HG03565 (cell line): Measurements from ENCODE around the gene FNDC3A.
"Not testable (repeated sequence)": the region's sequence is repeated elsewhere in the genome, so short reads cannot be mapped to it uniquely, and the experiment has no call there.

Experiments
- ATAC-seq: cut with Tn5 transposase; IDR thresholded peaks from one replicate; pipeline ENCODE4 v1.9.1; 2021; ENCODE audit warnings: mild to moderate bottlenecking, moderate library complexity; ENCODE audit not compliant: unreplicated experiment

Gene FNDC3A

GRCh38 chr13:49040872-49041271 lies 65.2 kb downstream of the FNDC3A start:
- ATAC-seq: no peak

DNA sequence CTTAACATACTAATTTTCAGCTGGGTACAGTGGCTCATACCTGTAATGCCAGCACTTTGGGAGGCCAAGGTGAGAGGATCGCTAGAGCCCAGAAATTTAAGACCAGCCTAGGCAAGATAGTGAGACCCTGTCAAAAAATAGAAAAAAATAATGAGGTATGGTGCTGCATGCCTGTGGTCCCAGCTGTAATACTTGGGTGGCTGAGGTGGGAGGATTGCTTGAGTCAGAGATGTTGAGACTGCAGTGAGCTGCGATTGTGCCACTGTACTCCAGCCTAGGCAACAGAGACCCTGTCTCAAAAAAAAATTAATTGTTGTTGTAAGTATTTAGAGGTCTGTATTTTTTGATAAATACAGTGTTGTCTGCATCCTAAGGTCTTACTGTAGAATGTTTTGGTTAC lies 66.8 kb downstream of the FNDC3A start:
- ATAC-seq: no peak

DNA sequence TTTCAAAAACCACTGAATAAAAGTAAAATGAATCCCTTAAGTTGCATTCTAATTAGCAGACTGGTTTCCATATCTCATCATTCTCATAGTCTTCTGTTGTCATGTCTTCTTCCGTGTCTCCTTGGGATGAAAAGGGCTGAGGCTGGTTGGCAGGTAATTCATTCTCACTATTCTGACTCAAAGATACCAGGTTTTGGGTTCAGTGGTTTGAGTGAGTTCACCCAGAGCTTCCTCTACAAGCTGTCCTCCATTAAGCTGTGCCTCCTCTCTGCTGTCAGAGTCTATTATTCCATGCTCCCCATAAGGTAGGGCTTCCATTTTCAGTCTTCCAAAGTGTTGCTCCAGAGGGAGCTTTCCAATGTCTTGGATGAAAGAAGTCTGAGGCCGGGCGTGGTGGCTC lies 68.3 kb downstream of the FNDC3A start:
- no peak for ATAC-seq

DNA sequence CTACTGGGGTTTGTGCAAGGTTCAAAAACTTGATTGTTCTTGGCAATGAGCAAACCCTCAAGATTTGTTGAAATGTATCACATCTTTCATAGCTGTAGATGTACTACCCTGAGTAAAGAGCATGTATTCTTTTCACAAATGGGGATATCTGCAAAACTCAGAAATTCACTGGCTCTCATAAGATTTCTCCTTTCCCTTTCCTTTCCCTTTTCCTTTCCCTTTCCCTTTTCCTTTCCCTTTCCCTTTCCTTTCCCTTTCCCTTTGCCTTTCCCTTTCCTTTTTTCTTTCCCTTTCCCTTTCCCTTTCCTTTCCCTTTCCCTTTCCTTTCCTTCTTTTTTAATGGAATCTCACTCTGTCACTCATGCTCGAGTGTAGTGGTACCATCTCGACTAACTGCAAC lies 69.1 kb downstream of the FNDC3A start:
- ATAC-seq: no peak

- no peak for ATAC-seq
Measured at GRCh38 chr13:49046002-49046401, 70.3 kb downstream of the FNDC3A start.

- ATAC-seq: no peak
Measured at GRCh38 chr13:49046519-49046918, 70.8 kb downstream of the FNDC3A start.

DNA sequence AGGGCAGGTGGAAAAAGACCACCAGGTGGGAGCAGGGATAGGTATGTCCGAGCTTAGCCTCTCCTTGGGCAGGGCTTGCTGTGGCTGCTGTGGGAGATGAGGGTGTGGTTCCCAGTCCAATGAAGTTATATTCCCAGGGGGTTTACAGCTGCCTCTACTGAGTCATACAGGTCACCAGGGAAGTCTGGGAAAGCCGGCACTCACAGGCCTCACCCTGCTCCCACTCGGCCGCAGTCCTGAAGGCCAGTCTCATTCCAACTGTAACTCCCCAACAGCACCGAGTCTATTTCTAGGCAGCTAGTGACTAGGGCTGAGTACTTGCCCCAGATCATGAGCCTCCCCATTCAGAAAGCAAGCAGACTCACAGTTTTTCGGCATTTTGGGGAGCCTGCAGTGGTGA lies 77.1 kb downstream of the FNDC3A start:
- ATAC-seq: no peak

DNA sequence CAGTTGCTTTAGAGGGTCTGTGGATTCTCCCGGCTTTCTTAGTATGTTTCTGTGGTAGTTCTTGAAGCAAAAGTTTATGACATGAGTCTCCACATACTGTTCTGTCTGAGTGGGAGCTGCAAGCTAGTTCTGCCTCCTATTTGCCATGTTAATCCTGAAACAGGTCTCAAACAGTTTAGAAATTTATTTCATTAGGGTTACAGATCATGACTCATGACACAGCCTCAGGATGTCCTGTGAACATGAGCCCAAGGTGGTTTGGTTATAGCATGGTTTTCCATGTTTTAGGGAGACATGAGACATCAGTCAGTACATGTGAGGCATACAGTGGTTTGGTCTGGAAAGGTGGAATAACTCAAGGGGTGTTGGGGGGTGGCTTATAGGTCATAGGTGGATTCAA lies 77.5 kb downstream of the FNDC3A start:
- ATAC-seq: no peak

DNA sequence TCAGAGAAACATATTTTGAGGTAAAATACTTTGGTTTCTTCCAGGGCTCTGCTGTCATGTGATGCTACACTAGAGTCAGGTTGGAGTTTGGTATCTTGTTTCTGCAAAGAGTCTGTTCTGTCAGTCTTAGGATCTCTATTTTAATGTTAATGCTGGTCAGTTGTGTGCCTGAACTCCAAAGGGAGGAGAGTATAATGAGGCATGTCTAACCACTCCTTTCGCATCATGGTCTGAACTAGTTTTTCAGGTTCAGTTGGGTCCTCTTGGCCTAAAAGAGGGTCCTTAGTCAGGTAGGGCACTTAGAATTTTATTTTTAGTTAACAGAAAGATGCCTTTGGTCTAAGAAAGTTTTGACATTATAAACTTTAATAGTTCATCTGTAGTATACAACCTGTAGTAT lies 78.2 kb downstream of the FNDC3A start:
- no peak for ATAC-seq

GRCh38 chr13:49055021-49055420 lies 79.3 kb downstream of the FNDC3A start:
- no peak for ATAC-seq

DNA sequence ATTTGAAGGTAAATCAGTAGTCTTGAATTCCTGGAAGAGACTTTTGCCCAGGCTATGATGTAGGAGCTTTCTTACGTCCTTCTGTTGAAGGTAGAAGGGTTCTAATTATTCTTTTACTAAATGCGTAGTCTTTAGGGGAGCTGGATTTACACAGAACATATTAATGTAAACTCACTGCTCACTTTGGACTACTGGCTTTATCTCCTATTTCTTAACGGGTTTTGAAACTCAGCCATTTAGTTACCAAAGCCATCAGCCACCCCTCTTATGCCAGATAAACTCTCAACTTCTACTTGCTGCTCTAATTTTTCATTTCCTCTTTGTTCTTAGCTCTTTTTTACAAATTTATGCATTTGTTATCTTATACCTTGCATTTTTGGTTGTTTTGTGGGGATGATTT lies 81.5 kb downstream of the FNDC3A start:
- ATAC-seq: no peak

- no peak for ATAC-seq
Measured at GRCh38 chr13:49058761-49059160, 83.0 kb downstream of the FNDC3A start.

GRCh38 chr13:49060678-49061387 lies 85.1 kb downstream of the FNDC3A start:
- no peak for ATAC-seq

- not testable (repeated sequence) for ATAC-seq
Measured at GRCh38 chr13:49061388-49061752, 85.7 kb downstream of the FNDC3A start.

- ATAC-seq: no peak
Measured at GRCh38 chr13:49062297-49062896, 86.7 kb downstream of the FNDC3A start.

DNA sequence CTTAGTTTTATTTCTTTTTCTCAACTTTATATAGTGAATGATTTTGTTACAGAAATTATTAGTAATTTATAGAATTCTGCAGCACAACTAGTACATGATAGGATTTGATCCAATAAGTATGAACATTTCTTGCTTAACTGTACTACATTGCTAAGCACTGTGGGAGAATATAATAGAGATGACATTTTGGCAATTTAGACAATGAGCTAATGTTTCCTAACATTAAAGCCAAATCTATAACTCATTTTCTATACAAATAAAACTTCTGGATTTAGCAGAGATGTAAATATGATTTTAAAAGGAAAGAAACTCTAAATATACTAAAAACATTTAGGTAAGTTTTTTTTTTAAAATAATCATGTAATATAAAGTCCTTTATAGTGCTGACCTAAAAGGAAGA lies 87.3 kb downstream of the FNDC3A start:
- ATAC-seq: no peak

DNA sequence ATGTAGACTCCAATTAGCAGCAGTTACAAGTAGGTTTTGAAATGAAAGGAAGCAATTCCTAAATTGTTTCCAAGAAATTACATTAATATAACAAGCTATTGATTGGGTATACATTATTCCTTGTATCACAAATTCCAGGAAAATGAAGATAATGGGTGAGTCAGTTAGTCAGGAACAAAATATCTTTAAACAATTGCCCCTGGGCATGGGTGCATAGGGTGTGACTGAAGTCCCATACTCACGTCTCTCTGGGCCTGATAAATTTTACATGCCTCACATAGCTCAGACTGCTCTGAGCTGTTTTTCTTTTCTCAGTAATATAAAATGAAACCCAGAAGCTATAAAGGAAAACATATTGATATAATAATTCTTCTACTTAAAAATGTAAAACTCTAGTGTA lies 87.8 kb downstream of the FNDC3A start:
- ATAC-seq: no peak

- ATAC-seq: no peak
Measured at GRCh38 chr13:49064476-49064875, 88.8 kb downstream of the FNDC3A start.

- no peak for ATAC-seq
Measured at GRCh38 chr13:49066856-49067255, 91.1 kb downstream of the FNDC3A start.

DNA sequence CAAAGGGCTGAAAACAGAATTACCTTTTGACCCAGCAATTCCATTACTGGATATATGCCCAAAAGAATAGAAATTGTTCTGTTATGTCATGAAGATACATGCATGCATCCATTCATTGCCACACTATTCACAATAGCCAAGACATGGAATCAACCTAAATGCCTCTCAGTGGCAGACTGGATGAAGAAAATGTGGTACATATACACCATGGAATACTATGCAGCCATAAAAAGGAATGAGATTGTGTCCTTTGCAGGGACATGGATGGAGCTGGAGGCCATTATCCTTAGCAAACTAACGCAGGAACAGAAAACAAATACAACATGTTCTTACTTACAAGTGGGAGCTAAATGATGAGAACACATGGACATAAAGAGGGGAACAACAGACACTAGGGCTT lies 92.8 kb downstream of the FNDC3A start:
- not testable (repeated sequence) for ATAC-seq

- ATAC-seq: not testable (repeated sequence)
Measured at GRCh38 chr13:49070021-49070420, 94.3 kb downstream of the FNDC3A start.

DNA sequence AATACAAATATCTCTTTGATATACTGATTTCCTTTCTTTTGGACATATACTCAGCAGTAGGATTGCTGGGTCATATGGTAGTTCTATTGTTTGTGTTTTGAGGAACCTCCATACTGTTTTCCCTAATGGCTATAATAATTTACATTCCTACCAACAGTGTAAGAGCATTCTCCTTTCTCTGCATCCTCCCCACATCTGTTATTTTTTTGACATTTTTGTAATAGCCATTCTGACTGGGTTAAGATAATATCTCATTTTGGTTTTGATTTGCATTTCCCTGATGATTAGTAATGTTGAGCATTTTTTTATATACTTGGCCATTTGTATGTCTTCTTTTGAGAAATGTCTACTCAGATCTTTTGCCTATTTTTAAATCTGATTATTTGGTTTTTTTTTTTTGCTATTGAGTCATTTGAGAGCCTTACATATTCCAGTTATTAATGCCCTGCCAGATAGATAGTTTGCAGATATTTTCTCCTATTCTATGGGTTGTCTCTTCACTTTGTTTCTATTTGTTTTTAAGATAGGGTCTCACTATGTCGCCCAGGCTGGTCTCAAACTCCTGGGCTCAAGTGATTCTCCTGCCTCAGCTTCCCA lies 95.7 kb downstream of the FNDC3A start:
- no peak for ATAC-seq
